AG04449 (cell line): ENCODE results near the gene MTURN.

ENCODE experiments used
- CTCF ChIA-PET: fragments of 350-600 bp; formaldehyde crosslinking; extraction: SDS; loops from one replicate; lab custom pipeline; 2021; ENCODE audit warnings: antibody characterized with exemption; lab: Yijun Ruan, JAX
- POLR2A ChIA-PET: fragments of 400-600, 350-600 bp; formaldehyde crosslinking; extraction: SDS; loops from one replicate; lab custom pipeline; 2020; ENCODE audit warnings: antibody characterized with exemption, inconsistent platforms; lab: Yijun Ruan, JAX
- DNase-seq: peaks from one replicate; pipeline ENCODE4 v3.0.0-alpha.2; 2010; ENCODE audit warnings: low read depth, low spot score
- H3K4me3 ChIP-seq: 2 replicates; pipeline ENCODE4 v1.5.1; 2011; ENCODE audit warnings: low read depth, mild to moderate bottlenecking, control low read depth, low read length
- CTCF ChIP-seq: IDR thresholded peaks from one replicate; pipeline ENCODE4 v1.5.1; 2011; ENCODE audit warnings: mild to moderate bottlenecking, moderate library complexity, low read length, control low read depth, inconsistent platforms; ENCODE audit not compliant: insufficient read depth; ENCODE audit errors: missing control alignments

The MTURN gene

DNA sequence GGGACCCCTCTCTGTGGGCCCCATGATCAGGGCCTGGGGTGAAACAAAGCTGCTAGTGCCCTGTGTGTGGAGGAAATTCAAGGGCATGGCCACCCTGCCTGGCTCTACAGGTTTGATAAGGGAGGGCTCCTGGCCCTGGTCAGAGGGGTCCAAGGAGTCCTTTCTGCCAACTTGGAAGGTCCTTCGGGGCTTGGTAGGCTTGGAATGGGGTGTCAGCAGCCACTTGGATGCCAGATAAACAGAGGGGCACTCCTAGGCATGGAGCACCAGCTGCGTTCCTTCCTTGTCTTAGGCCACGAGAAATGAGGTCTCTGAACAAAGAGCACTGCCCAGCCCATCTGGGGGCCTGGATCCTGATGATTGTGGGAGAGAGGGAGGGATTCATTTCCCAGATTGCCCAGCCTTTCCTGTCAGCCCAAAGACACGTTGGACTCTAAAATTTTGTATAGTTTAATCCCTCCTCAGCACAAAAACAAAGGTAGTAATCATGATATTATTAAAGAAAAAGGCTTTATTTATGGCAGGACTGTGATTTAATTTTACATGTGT lies 5.1 kb downstream of the MTURN start:
- TF ChIP-seq CTCF: no peak
- ChIA-PET POLR2A (no interaction called here), CTCF (interaction anchor here (1.1 to 1.5 kb wide), 2 partner anchors 17 to 18 kb away, joined by 3 to 4 read pairs; no protein-coding TSS in a partner anchor)
- DNase-seq: no peak
- no peak overlapping the region for H3K4me3 ChIP-seq

DNA sequence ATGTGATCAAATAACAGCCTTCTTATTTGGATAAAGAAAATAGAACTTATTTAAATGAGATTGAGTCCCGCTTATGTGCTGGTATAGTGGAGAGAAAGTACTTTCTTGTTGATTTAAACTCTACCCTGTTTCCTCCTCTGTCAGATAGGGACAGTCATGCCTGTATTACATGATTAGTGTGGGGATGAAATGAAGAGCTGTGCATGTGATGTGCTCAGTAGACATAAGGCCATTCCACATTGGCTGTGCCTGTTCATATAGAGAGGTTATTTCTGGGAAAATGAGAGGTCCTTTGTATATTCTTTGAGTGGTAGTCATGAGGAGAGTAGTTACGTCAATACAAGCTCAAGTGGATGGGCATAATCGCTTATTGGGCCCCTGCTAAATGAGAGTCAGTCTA lies 5.7 kb downstream of the MTURN start:
- no peak overlapping the region for H3K4me3 ChIP-seq
- DNase-seq: no peak
- CTCF ChIA-PET: interaction anchor here (1.1 to 1.5 kb wide), 2 partner anchors 17 to 18 kb away, joined by 3 to 4 read pairs; no protein-coding TSS in a partner anchor
- TF ChIP-seq CTCF: no peak
- POLR2A ChIA-PET: no interaction called here

DNA sequence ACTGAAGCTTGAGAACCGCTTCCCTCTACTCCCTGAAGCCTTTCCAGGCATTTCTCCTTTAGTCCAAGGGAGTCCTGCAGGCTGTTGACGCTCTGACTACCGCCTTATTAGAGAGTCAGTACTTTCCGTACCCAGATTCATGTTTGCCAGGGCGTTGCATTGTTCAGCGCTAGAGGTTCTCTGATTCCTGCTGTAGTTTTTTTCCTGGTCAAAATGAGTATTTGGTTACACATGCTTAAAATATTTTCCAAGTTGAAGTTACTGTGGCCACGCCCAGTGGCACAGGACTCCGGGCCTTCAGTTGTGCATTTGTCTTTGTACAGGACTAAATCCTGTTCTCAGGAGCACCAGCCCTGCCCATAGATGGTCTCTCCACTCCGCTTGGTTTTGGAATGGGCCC lies 7.9 kb downstream of the MTURN start:
- ChIA-PET POLR2A (no interaction called here), CTCF (interaction anchor here (0.7 kb wide), 1 partner anchor 23 kb away, joined by 3 read pairs; no protein-coding TSS in a partner anchor)
- DNase-seq: no peak
- no peak for TF ChIP-seq CTCF
- no peak overlapping the region for H3K4me3 ChIP-seq

DNA sequence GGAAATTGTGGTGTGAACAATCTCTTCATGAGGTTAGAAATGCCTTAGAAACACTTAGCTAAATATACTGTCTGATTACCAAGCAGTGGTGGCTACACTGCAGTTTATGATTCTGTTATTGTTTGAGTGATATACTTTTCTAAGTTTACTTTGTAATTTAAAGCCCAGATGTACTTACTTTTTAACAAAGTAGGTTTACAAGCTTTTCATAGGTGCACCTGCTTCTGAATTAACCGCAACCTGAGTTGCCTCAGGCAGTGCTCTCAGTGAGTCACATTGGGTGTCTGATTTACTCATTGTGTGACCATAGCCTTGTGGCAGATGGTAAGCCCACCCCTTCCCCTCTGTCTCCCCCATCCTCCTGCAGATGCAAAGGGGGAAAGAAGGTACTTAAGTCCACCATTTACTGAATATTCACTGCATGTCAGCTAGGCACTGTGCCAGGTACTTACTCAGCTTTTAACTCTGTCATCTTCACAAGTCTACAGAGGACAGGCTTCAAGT lies 9.0 kb downstream of the MTURN start:
- ChIA-PET CTCF (interaction anchor here (1.0 kb wide), 1 partner anchor 8 kb away, joined by 4 read pairs; the partner anchor contains the start of gene MTURN), POLR2A (interaction anchor here (0.7 kb wide), 1 partner anchor 1053 kb away, joined by 3 read pairs; no protein-coding TSS in a partner anchor)
- TF ChIP-seq CTCF: no peak
- H3K4me3 ChIP-seq: no peak overlapping the region
- DNase-seq: no peak

- POLR2A ChIA-PET: no interaction called here
- CTCF ChIA-PET: interaction anchor here (1.0 kb wide), 1 partner anchor 9 kb away, joined by 4 read pairs; the partner anchor contains the start of gene MTURN
- no peak overlapping the region for H3K4me3 ChIP-seq
- no peak for DNase-seq
- TF ChIP-seq CTCF: no peak
Measured at GRCh38 chr7:30144657-30145306, 10.0 kb downstream of the MTURN start.

- no peak for TF ChIP-seq CTCF
- no peak overlapping the region for H3K4me3 ChIP-seq
- ChIA-PET CTCF (no interaction called here), POLR2A (no interaction called here)
- no peak for DNase-seq
Measured at GRCh38 chr7:30145426-30145970, 10.7 kb downstream of the MTURN start.
